GM18951 (cell line): Measurements from ENCODE around the gene RHOJ.

Source experiments
- POLR2A ChIP-seq: IDR thresholded peaks from 4 replicates; pipeline ENCODE4 v1.6.1; 2011; ENCODE audit warnings: mild to moderate bottlenecking; ENCODE audit not compliant: insufficient read length, insufficient read depth; ENCODE audit errors: extremely low read depth
- in situ Hi-C: fragments of 300-500 bp; cut with MboI; formaldehyde crosslinking; loops from one replicate; pipeline ENCODE4 v1.12.0; 2022; ENCODE audit warnings: low sequenced_read_pairs, mixed read lengths, inconsistent platforms; ENCODE audit not compliant: unreplicated experiment

RHOJ gene

DNA sequence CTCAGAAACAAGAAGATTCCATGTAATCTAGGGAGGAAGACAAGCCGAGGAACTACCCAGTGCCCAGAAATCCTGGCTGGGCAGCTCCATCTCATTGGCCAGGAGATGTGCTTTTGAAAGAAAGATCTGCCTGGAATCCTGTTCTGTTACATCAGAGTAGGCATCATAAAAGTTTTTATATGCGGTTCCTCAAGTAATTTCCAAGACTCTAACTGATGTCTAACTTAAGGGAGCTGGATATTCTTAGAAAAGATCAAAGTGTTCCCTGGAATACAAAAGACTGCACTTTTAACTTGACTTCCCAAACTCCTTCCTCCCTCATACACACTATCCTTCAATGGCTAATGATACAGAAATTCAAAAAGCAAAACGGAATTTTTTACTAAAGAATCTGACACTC, 16.3 kb downstream of the RHOJ start:
- in situ Hi-C loops: no loop called here
- TF ChIP-seq POLR2A: no peak

- TF ChIP-seq POLR2A: no peak
- in situ Hi-C loops: no loop called here
Measured at GRCh38 chr14:63223596-63223995, 19.4 kb downstream of the RHOJ start.

- TF ChIP-seq POLR2A: no peak
- in situ Hi-C loops: no loop called here
Measured at GRCh38 chr14:63224196-63224595, 20.0 kb downstream of the RHOJ start.

- in situ Hi-C loops: no loop called here
- no peak for TF ChIP-seq POLR2A
Measured at GRCh38 chr14:63228217-63228616, 24.0 kb downstream of the RHOJ start.

DNA sequence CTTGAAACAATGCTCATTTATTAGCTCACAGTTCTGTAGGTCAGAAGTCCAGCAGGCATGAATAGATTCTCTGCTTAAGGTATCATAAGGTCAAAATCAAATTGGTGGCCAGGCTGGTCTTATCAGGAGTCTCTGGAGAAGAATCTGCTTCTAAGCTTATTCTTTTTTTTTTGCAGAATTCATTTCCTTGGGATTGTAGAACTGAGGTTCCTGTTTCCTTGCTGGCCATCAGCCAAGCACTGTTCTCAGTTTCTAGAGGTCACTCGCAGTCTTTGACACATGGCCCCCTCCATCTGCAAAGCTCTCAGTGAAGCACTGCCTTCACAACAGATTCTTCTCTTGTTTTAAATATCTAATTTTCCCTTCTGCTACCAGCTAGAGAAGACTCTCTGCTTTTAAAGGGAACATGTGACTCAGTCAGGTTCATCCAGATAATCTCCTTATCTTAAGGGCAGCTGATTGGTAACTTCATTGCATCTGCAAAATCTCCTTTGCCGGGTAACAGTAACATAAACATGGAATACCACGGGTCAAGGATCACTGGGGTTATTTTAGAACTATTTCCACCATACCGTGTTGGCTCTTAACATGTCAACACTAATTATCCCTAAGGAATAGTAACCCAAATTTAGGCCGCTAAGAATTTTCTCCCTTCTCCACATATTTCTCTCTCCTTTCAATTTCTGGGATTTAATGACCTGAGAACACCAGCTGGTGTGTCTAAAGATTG, 25.3 kb downstream of the RHOJ start:
- in situ Hi-C loops: no loop called here
- no peak for TF ChIP-seq POLR2A

DNA sequence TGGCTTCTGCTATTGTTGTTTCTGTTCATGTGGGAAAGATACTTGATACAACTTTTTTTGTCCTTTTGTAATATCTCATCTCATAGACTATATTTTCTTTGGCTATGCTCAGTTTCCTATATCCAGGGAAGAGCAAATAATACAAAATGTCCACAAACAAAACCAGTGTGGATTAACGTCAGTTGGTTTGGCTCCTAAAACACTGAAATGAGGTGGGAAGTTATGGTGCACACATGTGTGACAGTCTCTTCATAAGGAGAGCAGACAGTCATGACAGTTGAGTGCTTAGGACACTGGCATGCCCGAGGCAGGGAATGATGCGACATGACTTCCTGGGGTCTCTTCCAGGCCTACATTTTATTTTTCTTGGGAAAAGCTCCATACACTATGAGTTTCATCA, 27.5 kb downstream of the RHOJ start:
- no peak for TF ChIP-seq POLR2A
- in situ Hi-C loops: no loop called here

DNA sequence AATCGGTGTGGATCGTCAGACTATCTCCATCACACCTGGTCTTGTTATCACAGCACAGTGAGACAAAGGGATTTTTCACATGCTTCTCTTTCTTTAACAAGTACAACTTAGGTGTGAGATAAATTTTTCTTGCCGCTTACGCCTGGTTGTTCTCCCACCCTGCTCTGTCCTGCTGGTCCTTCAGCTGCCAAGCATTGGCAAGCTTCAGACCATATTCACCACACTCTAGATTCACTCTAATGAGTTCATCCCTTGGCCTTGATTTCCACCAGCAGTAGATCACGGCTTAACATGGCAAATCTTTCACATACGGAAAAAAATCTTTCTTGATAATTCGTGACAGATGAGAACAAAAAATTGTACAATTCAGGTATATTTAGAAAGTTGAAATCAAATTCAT, 33.5 kb downstream of the RHOJ start:
- in situ Hi-C loops: no loop called here
- no peak for TF ChIP-seq POLR2A

DNA sequence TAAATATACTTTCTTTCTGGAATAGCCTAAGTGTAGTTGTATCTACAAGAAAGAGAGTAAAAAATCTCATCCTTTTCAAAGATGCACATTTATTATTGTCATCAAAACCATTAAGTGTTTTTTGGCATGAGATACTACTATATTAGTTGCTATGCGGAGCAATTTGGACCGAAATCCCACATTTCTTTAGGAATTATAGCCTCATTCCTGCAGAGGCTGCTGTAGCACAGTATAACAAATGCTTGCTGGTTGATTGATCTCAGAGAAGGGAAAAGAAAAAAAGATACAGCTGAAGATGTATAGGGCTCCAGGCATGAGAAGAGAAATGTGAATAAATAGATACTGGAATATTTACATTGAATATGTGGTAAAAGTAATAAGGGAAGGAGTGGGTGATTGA, 36.0 kb downstream of the RHOJ start:
- in situ Hi-C loops: no loop called here
- no peak for TF ChIP-seq POLR2A

DNA sequence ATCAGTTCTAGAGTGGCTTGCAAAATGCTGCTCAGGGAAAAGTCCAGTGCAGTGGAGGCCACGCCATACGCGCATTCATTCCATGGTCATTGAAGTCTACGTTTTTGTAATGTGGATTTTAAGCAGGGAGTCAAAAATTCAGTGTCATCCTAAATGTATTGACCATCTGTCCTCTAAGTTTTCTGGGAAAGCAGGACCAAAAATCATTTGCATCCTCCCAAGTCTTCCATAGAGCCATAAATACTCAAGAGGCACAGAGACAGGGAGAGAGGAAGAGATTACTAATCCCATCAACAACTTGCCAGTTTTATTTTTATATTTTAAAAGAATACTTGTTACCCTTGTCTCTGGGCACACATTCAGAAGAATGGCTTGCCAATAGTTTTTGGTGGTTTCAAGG, 36.9 kb downstream of the RHOJ start:
- in situ Hi-C loops: no loop called here
- TF ChIP-seq POLR2A: no peak

GRCh38 chr14:63243646-63244045, 39.4 kb downstream of the RHOJ start:
- TF ChIP-seq POLR2A: no peak
- in situ Hi-C loops: no loop called here

DNA sequence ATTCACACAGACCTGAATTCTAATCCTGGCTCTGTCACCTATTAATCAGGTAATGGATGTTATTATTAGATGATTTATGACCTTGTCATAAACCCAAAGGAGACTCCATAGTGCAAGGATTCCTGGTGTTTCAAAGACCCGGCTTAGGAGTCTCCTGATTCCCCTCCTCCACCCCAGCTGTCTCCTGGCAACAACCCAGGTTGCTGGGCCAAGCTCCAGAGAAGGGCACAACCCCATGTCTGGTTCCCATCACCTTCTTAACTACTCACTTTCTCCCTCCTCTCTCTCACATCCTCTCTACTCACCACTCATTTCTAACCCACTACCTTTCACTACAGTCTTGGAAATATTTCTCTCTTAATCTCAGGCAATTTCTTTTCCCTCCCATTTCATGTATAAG, 41.6 kb downstream of the RHOJ start:
- in situ Hi-C loops: no loop called here

DNA sequence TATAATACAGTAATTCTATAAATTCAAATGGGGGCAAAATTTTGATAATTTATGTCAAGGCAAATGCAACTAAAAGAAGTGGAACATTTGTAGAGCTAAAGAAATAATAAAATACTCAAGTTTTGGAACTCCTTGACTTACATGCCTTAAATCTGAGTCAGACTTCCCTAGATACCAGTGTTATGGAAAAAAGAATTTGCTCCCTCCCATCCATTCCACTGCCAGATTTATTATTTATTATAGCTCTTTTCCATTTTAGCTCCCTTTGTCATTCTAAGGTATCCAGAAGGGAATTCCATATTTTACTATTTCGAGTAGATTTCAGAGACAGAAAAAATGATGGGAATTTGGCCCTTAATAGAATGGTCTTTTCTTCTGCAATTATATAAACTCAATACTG, 44.0 kb downstream of the RHOJ start:
- no peak for TF ChIP-seq POLR2A

More for the DNA sequence above, 41.6 kb downstream of the RHOJ start:
- no peak for TF ChIP-seq POLR2A

DNA sequence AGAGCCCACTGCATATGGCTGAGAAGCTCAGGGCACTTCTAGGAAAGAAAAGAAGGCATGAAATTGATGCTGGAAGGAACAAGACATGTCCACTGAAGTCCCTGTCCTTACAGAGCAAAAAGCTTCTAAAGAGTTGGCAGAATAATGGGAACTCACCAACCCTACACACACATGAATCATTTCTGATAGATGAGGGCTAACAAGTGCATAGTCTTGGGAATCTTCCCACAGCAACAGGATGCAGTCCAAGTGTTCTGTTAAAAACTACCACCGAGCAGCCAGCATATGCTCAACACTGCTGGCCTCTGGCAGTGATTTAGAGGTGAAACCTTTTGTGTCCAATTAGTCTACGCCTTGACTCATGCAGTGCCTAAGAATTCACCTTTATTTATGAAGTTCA, 44.8 kb downstream of the RHOJ start:
- in situ Hi-C loops: no loop called here
- no peak for TF ChIP-seq POLR2A

More for the DNA sequence above, 44.0 kb downstream of the RHOJ start:
- in situ Hi-C loops: no loop called here

DNA sequence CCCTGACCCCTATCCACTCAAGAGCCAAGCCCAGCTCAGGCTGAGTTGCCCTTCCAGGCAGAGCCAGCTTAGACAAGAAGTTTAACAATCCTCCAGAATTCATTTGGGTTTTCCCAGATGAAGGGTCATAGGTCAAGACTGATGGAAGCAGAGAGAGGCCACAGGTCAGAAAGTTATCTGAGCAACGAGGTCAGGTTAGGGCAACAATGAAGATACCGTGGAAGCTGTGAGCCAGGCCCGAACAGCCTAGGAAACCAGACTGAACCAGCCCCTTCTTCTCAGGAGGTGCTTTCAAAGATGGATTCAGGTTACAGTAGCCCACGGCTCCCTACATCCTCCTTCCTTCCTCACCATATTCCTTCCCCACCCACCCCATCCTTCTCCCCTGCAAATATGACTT, 53.1 kb downstream of the RHOJ start:
- TF ChIP-seq POLR2A: no peak
- in situ Hi-C loops: loop anchor here (25.0 kb wide), 1 partner anchor 1095 kb away; no protein-coding TSS in a partner anchor
